ENCODE data around the gene ALDH3B1.
A peak's percentile ranks its signal among the peaks of the same experiment; 100 is the strongest.

The ALDH3B1 gene

GRCh38 chr11:68047437-68048290 lies 37.5 kb downstream of the ALDH3B1 start:
- no peak for DNase-seq

GRCh38 chr11:68048681-68049508 lies 38.8 kb downstream of the ALDH3B1 start:
- no peak for DNase-seq

DNA sequence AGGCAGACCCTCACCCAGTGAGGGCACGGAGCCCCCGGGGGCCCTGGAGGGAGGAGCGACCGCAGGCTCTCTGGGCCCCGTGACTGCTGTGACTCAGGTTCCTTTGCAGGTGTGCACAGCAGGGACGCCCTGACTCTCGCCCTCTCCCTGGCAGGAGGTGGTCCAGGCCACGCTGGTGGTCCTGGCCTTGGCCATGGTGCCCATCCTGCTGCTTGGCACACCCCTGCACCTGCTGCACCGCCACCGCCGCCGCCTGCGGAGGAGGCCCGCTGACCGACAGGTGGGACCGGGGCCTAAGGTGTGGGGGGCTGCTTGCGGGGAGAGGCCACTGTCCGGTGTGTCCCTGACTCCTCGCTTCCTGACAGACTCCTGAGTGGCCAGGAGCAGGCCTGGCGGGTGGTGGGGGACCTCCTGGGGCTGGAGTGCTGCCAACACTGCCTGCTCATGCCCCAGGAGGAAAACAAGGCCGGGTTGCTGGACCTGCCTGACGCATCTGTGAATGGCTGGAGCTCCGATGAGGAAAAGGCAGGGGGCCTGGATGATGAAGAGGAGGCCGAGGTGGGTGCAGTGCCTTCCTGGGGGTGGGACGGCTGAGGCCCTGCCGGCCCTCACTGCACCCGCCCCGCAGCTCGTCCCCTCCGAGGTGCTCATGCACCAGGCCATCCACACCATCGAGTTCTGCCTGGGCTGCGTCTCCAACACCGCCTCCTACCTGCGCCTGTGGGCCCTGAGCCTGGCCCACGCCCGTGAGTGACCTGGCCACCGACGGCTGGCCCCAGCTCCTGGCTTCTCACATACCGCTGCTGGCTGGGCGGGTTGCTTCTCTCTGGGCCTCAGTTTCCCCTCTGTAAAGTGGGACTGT lies 39.6 kb downstream of the ALDH3B1 start:
- no peak for DNase-seq

DNA sequence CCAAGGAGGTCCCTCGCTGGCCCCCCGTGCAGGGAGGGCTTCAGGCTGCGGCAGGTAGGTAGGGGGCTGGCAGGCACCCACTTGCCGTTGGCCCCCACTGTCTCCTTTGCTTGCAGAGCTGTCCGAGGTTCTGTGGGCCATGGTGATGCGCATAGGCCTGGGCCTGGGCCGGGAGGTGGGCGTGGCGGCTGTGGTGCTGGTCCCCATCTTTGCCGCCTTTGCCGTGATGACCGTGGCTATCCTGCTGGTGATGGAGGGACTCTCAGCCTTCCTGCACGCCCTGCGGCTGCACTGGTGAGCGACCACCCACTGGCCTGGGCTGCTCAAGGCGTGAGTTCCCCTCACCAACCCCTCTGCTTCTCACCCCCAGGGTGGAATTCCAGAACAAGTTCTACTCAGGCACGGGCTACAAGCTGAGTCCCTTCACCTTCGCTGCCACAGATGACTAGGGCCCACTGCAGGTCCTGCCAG lies 40.3 kb downstream of the ALDH3B1 start:
- DNase-seq, result no peak

- DNase-seq, result no peak
Observed at GRCh38 chr11:68051191-68052136, 41.3 kb downstream of the ALDH3B1 start.

DNA sequence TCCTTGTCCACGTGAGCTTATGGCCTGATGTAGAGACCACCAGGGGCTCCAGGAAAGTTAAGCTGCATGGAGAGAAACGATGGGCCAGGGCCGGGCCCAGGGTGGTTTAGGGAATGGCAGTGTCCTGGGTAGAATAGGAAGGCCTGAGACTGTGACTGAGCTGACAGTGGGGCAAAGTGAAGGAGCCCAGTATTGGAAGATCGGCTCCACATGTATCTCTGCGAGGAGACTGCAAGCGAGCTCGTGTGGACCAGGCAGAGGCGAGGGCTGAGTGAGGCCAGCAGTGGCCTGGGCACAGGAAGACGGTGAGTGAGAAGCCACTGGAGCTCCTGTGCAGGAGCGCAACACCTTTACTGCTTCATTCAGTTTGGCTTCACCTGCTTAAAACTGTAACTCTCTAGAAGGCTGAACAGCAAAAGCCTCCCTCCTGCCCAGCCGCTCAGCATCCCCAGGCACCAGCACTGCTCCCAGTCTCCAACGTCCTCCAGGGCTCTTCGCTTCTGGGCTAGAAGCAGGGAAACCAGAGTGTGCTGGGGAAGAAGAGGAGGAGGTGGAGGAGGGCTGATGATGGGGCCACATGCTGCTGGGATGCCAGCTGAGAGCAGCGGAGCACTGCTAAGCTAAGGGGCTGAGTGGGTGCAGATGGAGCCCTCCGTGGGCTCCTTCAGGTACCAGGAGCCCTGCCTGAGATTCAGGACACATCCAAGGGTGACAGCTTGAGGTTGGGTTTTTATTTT lies 42.2 kb downstream of the ALDH3B1 start:
- DNase-seq, result no peak

- DNase-seq, result no peak
Observed at GRCh38 chr11:68053117-68053516, 43.0 kb downstream of the ALDH3B1 start.

DNA sequence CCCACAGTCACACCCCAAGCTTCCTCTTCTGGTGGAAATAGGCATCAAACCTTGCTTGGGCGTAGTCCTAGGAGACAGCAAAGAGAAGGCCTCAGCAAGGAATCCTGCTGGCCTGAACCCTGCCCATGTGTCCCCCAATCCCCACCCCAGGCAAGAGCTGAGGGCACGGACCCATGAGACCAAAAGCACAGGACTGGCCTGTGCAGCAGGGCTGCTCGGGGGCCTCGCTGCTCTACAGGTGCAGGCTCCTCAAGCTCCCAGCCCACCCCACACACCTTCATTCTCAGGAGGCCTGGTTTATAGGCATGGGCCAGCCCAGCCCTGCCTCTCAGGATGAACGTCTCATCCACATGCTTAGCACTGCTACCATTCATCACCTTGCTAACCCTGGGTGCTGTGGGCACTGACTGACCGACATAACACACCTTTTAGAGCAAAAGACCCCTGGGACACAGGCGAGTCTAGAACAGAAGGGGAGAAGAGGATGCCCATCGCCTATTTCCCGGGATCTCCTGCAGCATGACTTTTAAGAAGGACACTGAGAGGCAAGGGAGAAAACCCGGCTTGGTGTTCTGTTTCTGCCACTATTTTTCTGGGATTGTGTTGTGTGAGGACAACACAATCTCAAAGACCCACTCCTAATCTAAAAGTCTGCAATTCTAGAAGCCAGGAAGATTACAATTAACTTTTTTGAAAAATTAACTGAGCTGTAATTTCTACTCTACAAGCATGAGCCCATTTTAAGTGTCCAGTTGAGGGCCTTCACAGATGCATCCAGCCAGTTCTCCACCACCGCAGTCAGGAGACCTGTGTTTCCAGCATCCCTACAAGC lies 44.1 kb downstream of the ALDH3B1 start:
- DNase-seq, result no peak

GRCh38 chr11:68056317-68057285 lies 46.5 kb downstream of the ALDH3B1 start:
- no peak for DNase-seq

GRCh38 chr11:68057807-68058206 lies 47.7 kb downstream of the ALDH3B1 start:
- no peak for DNase-seq

DNA sequence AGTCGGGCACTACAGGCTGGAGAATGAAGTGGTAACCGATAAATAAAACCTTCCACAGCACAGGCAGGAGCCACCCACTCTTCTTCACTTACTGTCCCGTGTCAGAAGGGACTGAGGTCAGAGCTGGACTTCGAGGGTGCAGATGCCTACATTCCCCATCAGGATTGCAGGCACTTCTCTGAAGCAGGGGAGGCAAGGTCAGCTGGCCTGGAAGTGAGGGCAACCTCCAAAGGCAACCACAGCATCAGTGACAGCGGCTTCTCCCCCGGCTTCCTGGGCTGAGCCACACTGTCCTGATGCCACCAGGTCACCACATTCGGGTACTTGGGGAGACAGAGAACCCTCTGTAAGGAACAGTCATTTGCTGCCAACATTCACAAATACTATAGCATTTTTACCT lies 51.4 kb downstream of the ALDH3B1 start:
- no peak for DNase-seq

GRCh38 chr11:68064926-68065325 lies 54.8 kb downstream of the ALDH3B1 start:
- DNase-seq, result no peak

GRCh38 chr11:68065841-68066240 lies 55.7 kb downstream of the ALDH3B1 start:
- DNase-seq, result no peak

DNA sequence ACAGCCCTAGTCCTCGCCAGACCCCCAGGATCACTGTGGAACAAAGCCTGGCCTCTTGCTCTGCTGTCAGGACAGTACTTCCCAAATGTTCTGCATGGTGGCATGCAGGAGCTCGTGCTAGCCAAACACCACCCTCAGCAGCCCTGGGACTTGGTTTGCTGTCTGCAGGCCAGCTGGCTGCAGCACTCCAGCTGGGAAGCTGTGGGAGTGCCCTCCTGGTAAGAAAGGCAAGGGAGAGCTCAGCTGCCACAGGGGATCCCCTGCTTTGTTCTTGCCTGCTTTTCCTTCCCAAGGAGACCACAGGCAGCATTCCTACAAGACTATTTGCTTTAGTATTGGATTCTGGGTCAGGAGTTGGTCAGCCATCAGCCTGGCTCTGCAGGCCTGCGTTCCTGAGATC lies 56.6 kb downstream of the ALDH3B1 start:
- DNase-seq, result no peak

DNA sequence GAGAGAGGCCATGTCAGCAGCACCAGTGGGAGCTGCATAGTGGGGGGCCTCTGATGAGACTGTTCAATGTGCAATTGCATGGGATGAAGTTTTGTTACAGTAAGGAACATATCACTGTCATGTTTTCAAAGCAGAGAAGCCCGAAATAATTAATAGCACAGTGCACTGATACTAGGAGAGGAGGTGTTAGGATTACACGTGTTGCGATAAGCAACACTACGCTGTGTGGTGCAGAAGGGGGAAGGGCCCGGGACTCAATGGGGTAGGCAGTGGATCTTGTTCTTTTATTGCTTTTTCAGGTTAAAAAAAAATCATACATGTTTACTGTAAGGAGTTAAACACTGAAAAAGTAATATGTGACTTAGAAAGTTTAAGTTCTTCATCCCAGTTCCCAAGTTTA lies 57.9 kb downstream of the ALDH3B1 start:
- DNase-seq, result no peak

DNA sequence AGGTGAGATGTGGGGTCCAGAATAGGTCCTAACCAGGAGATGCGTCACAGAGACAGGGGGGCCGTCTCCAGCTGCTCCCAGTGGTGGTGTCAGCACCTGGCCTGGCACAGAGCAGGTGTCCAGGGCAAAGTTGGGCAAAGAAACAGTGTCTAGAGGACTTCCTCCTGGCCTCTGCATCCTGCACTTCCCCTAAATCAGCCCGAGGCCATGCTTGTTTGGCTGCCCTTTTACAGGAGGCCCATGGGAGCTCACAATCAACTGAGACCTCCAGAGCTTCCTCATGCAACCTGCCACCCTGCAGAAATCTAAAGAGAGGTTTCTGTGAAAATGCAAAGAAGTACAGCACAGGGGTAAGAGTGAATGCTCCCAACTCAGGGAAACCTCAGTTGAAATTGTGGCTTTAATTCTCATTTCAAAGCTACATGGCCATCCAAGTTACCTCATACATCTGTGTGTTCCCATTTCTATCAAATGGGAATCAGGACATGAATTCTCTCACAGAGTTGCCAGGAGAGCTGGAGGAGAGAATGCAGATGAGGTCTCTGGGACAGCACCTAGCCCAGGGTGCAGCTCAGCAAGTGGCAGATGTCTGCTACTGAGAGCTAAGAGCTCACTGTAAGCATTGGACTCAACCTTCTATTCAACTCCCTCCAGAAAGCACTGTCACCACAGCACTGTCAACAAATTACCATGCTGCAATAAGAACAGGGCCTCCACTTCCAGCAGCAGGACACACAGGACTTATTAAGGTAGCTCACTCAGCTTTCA lies 61.3 kb downstream of the ALDH3B1 start:
- DNase-seq, result no peak

- DNase-seq, result peak; percentile 26
Observed at GRCh38 chr11:68074584-68075352, 64.6 kb downstream of the ALDH3B1 start.

Measured in NCI-H1092 treated with DMSO at 0.1 percent for 48 hours (cell line).